GM23248 (cell line): ENCODE measurements around the gene GNPTAB. TPM values are rescaled to one million over a fixed set of nuclear protein-coding genes. Genes with fewer than 3 reads are reported as not detected.
"Not testable (repeated sequence)": the region's sequence is repeated elsewhere in the genome, so short reads cannot be mapped to it uniquely, and the experiment has no call there.

Experiments
- DNase-seq: peaks from one replicate; pipeline ENCODE4 v3.0.0-alpha.2; 2015
- H2AFZ ChIP-seq: fragments of 200-600 bp; sonication (generic); 2 replicates; pipeline ENCODE4 v1.6.1; 2016; ENCODE audit warnings: antibody characterized with exemption
- H3F3A ChIP-seq: fragments of 200-600 bp; sonication (generic); 2 replicates; pipeline ENCODE4 v1.6.1; 2016; ENCODE audit warnings: mild to moderate bottlenecking, antibody characterized with exemption, mixed run types; ENCODE audit not compliant: insufficient read depth
- H3K27ac ChIP-seq: fragments of 200-600 bp; sonication (generic); 2 replicates; pipeline ENCODE4 v1.5.1; 2016; ENCODE audit warnings: mild to moderate bottlenecking
- H3K27me3 ChIP-seq: fragments of 200-600 bp; sonication (generic); replicated peaks from 2 replicates; pipeline ENCODE4 v1.6.1; 2016; ENCODE audit warnings: mild to moderate bottlenecking; ENCODE audit not compliant: insufficient read depth
- H3K36me3 ChIP-seq: fragments of 200-600 bp; sonication (generic); 2 replicates; pipeline ENCODE4 v1.6.1; 2016; ENCODE audit warnings: low read depth, mild to moderate bottlenecking
- H3K4me1 ChIP-seq: fragments of 200-600 bp; sonication (generic); 2 replicates; pipeline ENCODE4 v1.6.1; 2016; ENCODE audit warnings: mild to moderate bottlenecking; ENCODE audit not compliant: insufficient read depth
- H3K4me2 ChIP-seq: fragments of 200-600 bp; sonication (generic); one replicate; pipeline ENCODE4 v1.6.1; 2016; ENCODE audit warnings: mild to moderate bottlenecking; ENCODE audit not compliant: unreplicated experiment
- H3K4me3 ChIP-seq: fragments of 200-600 bp; sonication (generic); 2 replicates; pipeline ENCODE4 v1.5.1; 2016; ENCODE audit warnings: mild to moderate bottlenecking
- H3K79me2 ChIP-seq: fragments of 200-600 bp; sonication (generic); 2 replicates; pipeline ENCODE4 v1.6.1; 2016; ENCODE audit warnings: mild to moderate bottlenecking; ENCODE audit not compliant: insufficient read depth
- H3K9ac ChIP-seq: fragments of 200-600 bp; sonication (generic); 2 replicates; pipeline ENCODE4 v1.6.1; 2016; ENCODE audit warnings: mild to moderate bottlenecking
- H3K9me2 ChIP-seq: fragments of 200-600 bp; sonication (generic); 2 replicates; pipeline ENCODE4 v1.6.1; 2016; ENCODE audit warnings: mixed run types, mild to moderate bottlenecking, moderate library complexity; ENCODE audit not compliant: insufficient read depth
- H3K9me3 ChIP-seq: fragments of 200-600 bp; sonication (generic); one replicate; pipeline ENCODE4 v1.6.1; 2017; ENCODE audit warnings: low read depth
- H4K20me1 ChIP-seq: fragments of 200-600 bp; sonication (generic); 2 replicates; pipeline ENCODE4 v1.6.0; 2016; ENCODE audit not compliant: insufficient read depth
- EZH2 ChIP-seq: fragments of 200-600 bp; sonication (generic); IDR thresholded peaks from 2 replicates; pipeline ENCODE4 v1.6.1; 2018; ENCODE audit warnings: antibody characterized with exemption, mild to moderate bottlenecking; ENCODE audit not compliant: insufficient read depth, poor library complexity, severe bottlenecking
- EZH2phosphoT487 ChIP-seq: fragments of 200-600 bp; sonication (generic); IDR thresholded peaks from 2 replicates; pipeline ENCODE4 v1.6.1; 2018; ENCODE audit warnings: antibody characterized with exemption, moderate library complexity, mild to moderate bottlenecking, low read depth; ENCODE audit not compliant: insufficient read depth
- WGBS, 2 experiments: methylation state at CpG; one replicate each; pipeline ENCODE4 v1.1.6; 2015 to 2017; ENCODE audit warnings: low lambda C conversion rate in 2 of 2, low coverage in 1 of 2; ENCODE audit errors: missing lambda C conversion rate in 2 of 2; 5-methylcytosine and 5-hydroxymethylcytosine counted together
- in situ Hi-C: fragments of 300-500 bp; cut with MboI; formaldehyde crosslinking; loops from 2 replicates; pipeline ENCODE4 v1.15.0; 2020
- polyA plus RNA-seq: library from polyadenylated mRNA; unstranded; fragments of >200 nt; fragmentation: Nextera tagmentation; extraction: Ambion mirVana; gene quantifications from 2 replicates; pipeline ENCODE4 v1.2.1, GENCODE V29; 2016
- total RNA-seq: library from RNA; depleted of rRNA; stranded (reverse); fragments of >200 nt; shearing (Covaris generic); gene quantifications from 2 replicates; pipeline ENCODE4 v1.2.3, GENCODE V29; 2014

GNPTAB gene
- total and polyA plus RNA-seq, 2 experiments from 2014 or later: 20.6 to 23.3 TPM

DNA sequence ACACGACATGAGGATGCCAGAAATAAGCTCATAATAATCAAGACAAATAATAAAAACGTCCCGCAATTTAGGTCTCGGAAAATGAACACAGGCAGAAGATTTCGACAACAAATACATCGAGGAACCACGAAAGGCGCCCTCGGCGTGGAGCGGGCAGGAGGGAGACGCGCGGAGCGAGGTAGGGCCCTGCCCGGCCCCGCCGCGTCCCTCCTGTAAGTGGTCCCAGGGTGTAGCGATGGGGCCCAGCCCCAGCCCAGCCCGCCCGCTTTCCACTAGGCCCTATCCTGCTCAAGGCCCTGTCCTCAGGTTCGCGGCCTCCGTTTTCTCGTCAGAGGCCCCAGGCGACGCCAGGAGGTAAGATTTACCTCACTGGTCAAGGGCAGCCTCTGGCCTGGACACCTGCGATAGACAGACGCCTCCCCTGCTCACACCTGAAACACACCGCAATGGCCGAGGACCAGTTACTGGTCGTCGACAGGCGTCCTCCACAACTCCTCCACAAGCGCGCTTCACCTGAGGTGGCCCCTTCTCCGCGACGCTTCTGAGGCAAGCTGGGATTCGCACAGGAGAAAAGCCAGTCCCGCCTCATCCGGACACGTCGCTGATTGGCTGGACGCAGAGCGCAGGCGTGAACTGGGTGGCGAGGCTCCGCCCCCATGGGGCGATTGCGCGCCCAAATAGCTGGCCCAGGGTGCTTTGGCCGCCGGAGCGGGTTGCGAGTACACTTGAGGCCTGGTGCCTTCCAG is 91.7 kb downstream of the GNPTAB start, which contains the start of gene SYCP3:
Gene SYCP3 (minus strand): TSS at position 543 of the 746 bp plus-strand sequence. CDS start 1,527 bp downstream, outside the sequence.
- TF ChIP-seq EZH2phosphoT487 (no peak), EZH2 (no peak)
- H3K27me3 ChIP-seq: no peaks in the 10 kb centered on the region
- 97 to 98% methylated on average over 38 to 57 of the region's 57 CpGs for WGBS, 2 experiments
- H3K79me2 ChIP-seq: no peaks in the 10 kb centered on the region
- peaks cover 7% of the 10 kb centered on the region; the same call in 1 of the 2 replicates for H3K36me3 ChIP-seq
- H3K4me2 ChIP-seq: no peak within 1 kb of the TSS
- no peak within 1 kb of the TSS for H3K4me3 ChIP-seq
- H2AFZ ChIP-seq: no peak within 1 kb of the TSS
- no peak within 1 kb of the TSS for H3K27ac ChIP-seq
- no peaks in the 10 kb centered on the region for H3K9me3 ChIP-seq
- no peaks in the 10 kb centered on the region for H4K20me1 ChIP-seq
- H3K4me1 ChIP-seq: no peaks in the 10 kb centered on the region
- DNase-seq: no peak
- H3K9ac ChIP-seq: no peak within 1 kb of the TSS
- in situ Hi-C loops: no loop called here
- H3F3A ChIP-seq: no peaks in the 10 kb centered on the region
- H3K9me2 ChIP-seq: no peaks in the 10 kb centered on the region

DNA sequence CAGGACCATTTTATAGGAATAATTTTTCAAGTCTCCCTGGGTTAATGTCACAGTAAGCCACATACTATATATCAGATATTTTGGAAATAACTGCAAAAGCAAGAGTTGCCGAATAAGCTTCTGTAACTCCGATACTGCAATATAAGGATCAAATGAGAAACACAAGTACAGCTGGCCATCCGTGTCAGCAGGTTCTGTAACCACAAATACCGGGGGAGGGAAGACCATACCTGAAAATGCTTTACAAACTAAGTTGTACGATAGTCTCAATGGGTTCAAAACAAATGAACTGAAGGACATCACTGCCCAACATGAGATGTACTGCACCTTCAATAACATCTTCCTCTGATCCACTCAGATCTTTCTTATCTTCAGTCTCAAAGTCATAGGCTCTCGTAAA is 93.3 kb downstream of the GNPTAB start:
- no peak for DNase-seq
- no peaks in the 10 kb centered on the region for H3K27me3 ChIP-seq
- no peaks in the 10 kb centered on the region for H3K9me2 ChIP-seq
- H3K27ac ChIP-seq: no peak overlapping the region
- no peaks in the 10 kb centered on the region for H4K20me1 ChIP-seq
- 0 out of 2 replicates have a peak, but pooled peaks cover 9% of the 10 kb centered on the region for H3K36me3 ChIP-seq
- H3F3A ChIP-seq: no peaks in the 10 kb centered on the region
- 78 to 87% methylated on average over 6 of the region's 6 CpGs for WGBS, 2 experiments
- no peak overlapping the region for H3K9ac ChIP-seq
- no peaks in the 10 kb centered on the region for H3K9me3 ChIP-seq
- in situ Hi-C loops: no loop called here
- TF ChIP-seq EZH2phosphoT487: no peak
- TF ChIP-seq EZH2: no peak
- H3K79me2 ChIP-seq: no peaks in the 10 kb centered on the region
- no peak overlapping the region for H3K4me2 ChIP-seq
- no peaks in the 10 kb centered on the region for H3K4me1 ChIP-seq
- no peak overlapping the region for H2AFZ ChIP-seq
- no peak overlapping the region for H3K4me3 ChIP-seq

DNA sequence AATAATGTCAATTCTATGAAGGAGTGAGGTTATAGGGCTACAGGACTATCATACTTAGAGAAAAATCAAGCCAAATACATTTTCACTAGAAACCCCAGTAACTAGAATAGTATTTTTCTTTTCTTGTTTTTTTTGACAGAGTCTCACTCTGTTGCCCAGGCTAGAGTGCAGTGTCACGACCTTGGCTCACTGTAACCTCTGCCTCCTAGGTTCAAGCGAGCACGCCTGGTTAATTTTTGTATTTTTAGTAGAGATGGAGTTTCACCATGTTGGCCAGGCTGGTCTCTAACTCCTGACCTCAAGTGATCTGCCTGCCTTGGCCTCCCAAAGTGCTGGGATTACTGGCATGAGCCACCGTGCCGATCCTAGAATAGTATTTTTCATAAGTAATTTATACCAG is 96.3 kb downstream of the GNPTAB start:
- in situ Hi-C loops, DNase-seq: not testable (repeated sequence)
- 97 to 98% methylated on average over 5 of the region's 5 CpGs for WGBS, 2 experiments

DNA sequence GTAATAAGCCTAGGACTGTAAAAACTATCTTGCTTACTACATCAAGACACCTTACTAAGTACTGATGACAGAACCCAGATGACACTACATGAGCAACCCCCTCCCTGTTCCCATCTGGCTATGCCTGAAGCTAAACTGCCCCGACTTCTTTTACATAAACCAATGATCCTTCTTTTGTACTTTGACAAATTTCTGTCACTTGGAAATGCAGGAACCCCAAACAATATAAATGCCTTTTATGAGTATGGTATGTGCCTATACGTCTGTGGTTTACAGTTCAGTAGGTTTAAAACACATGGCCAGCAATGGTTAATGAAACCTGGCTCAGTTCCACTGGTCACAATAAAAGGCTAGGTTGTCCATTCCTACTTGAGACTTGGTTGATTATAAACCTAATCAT is 97.6 kb downstream of the GNPTAB start:
- DNase-seq: no peak
- no peak overlapping the region for H3K27ac ChIP-seq
- no peak for TF ChIP-seq EZH2phosphoT487
- no peak for TF ChIP-seq EZH2
- no peak overlapping the region for H3K9ac ChIP-seq
- no peak overlapping the region for H3K4me2 ChIP-seq
- no peaks in the 10 kb centered on the region for H3K4me1 ChIP-seq
- no peak overlapping the region for H3K4me3 ChIP-seq
- H3K79me2 ChIP-seq: no peaks in the 10 kb centered on the region
- no peaks in the 10 kb centered on the region for H3K9me3 ChIP-seq
- H3K36me3 ChIP-seq: peaks cover 21% of the 10 kb centered on the region
- no peaks in the 10 kb centered on the region for H3F3A ChIP-seq
- no peaks in the 10 kb centered on the region for H4K20me1 ChIP-seq
- H3K27me3 ChIP-seq: no peaks in the 10 kb centered on the region
- in situ Hi-C loops: no loop called here
- H3K9me2 ChIP-seq: no peaks in the 10 kb centered on the region
- 98 to 99% methylated on average over 2 of the region's 2 CpGs for WGBS, 2 experiments
- H2AFZ ChIP-seq: no peak overlapping the region

More for the DNA sequence above, 96.3 kb downstream of the GNPTAB start:
- not testable (repeated sequence) for H2AFZ ChIP-seq, H3K27ac ChIP-seq, H4K20me1 ChIP-seq, H3K79me2 ChIP-seq, H3F3A ChIP-seq, H3K4me1 ChIP-seq, H3K9ac ChIP-seq, H3K4me3 ChIP-seq, H3K9me2 ChIP-seq, H3K27me3 ChIP-seq, H3K9me3 ChIP-seq, H3K4me2 ChIP-seq
- peaks cover 11% of the 10 kb centered on the region for H3K36me3 ChIP-seq

DNA sequence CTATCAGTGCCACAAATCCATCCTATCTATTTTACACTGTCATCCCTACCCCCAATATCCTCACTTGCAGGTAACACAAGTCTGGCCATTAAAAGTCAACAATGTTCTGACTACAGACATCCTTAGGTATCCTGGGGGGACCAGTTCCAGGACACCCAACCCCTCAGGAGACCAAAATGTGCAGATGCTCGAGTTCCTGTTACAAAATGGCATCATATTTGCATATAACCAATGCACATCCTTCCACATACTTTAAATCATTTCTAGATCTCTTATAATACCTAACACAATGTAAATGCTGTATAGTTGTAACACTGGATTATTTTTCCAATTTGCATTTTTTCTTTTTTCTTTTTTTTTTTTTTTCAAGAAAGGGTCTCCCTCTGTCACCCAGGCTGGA is 98.4 kb downstream of the GNPTAB start:
- Histone ChIP-seq H3K36me3 (peaks cover 24% of the 10 kb centered on the region), H3K4me2 (no peak overlapping the region), H3F3A (no peaks in the 10 kb centered on the region), H3K4me1 (no peaks in the 10 kb centered on the region), H3K4me3 (no peak overlapping the region), H3K79me2 (no peaks in the 10 kb centered on the region), H2AFZ (no peak overlapping the region), H3K9me3 (no peaks in the 10 kb centered on the region), H3K27ac (no peak overlapping the region), H3K9ac (no peak overlapping the region), H3K9me2 (no peaks in the 10 kb centered on the region), H4K20me1 (no peaks in the 10 kb centered on the region), H3K27me3 (no peaks in the 10 kb centered on the region)
- WGBS, 2 experiments: 100% methylated on average over 1 of the region's 1 CpG
- DNase-seq: no peak
- TF ChIP-seq EZH2phosphoT487 (no peak), EZH2 (no peak)
- in situ Hi-C loops: no loop called here
